HepG2 (cell line): ENCODE data around the gene CCDC88B. TPM values are rescaled to one million over a fixed set of nuclear protein-coding genes. Genes with fewer than 3 reads are reported as not detected.

ENCODE experiments used
- ATAC-seq: fragments of 200-7000 bp; cut with Tn5 transposase; 3 replicates; pipeline ENCODE4 v1.9.1; 2020; ENCODE audit warnings: mild to moderate bottlenecking, moderate library complexity
- Bru-seq: library from RNA; stranded (reverse); fragments of 400-500 nt; gene quantifications from one replicate; lab custom pipeline; 2021; lab: Mats Ljungman, UMichigan
- BruChase-seq, 2 experiments: library from RNA; stranded (reverse); fragments of 400-500 nt; gene quantifications; one replicate each; lab custom pipeline; 2021; lab: Mats Ljungman, UMichigan
- BruUV-seq: library from RNA; stranded (reverse); fragments of 400-500 nt; replicated peaks from 2 replicates; lab custom pipeline; 2021; lab: Mats Ljungman, UMichigan
- CTCF ChIA-PET: fragments of 300-600 bp; formaldehyde crosslinking; extraction: SDS; loops from one replicate; lab custom pipeline; 2021; ENCODE audit warnings: low total read pairs, inconsistent platforms, low intra/inter-chr PET ratio; lab: Yijun Ruan, JAX
- POLR2A ChIA-PET: fragments of 350-600 bp; sonication (Branson Sonifier 250); formaldehyde crosslinking; loops from one replicate; lab custom pipeline; 2020; ENCODE audit warnings: antibody characterized with exemption, inconsistent platforms; lab: Yijun Ruan, JAX
- DNase-seq: peaks from one replicate; pipeline ENCODE4 v3.0.0-alpha.2; 2015; ENCODE audit warnings: low spot score
- FAIRE-seq: peaks from 3 replicates; lab custom pipeline; 2011; peaks lifted over from hg19 to GRCh38; lab: Jason Lieb, UNC
- H2AFZ ChIP-seq: one replicate; pipeline ENCODE4 v1.6.1; 2011; ENCODE audit warnings: low read length, inconsistent platforms
- H3K27ac ChIP-seq: fragments of 300-600 bp; 3 replicates; pipeline ENCODE4 v1.8.0; 2011; ENCODE audit warnings: mixed run types, mild to moderate bottlenecking, mixed read lengths, low read length, inconsistent platforms; ENCODE audit not compliant: insufficient read depth; ENCODE audit errors: extremely low read length
- H3K27me3 ChIP-seq, 2 experiments: fragments of 200-600 bp in 1 of 2; 2 replicates in 1 of 2; 3 replicates in 1 of 2; pipeline versions ENCODE4 v1.6.0 to v1.8.0; 2011; ENCODE audit warnings: low read length in 2 of 2, mild to moderate bottlenecking in 2 of 2, moderate library complexity in 2 of 2, inconsistent platforms in 1 of 2; ENCODE audit not compliant: insufficient read depth in 2 of 2, control insufficient read depth in 1 of 2
- H3K36me3 ChIP-seq, 2 experiments: fragments of 200-600 bp in 1 of 2; replicated peaks in 1 of 2; 2 replicates in 1 of 2; 3 replicates in 1 of 2; pipeline versions ENCODE4 v1.5.1 to v1.8.0; 2011; ENCODE audit warnings: low read length in 2 of 2, inconsistent platforms in 1 of 2; ENCODE audit not compliant: insufficient read depth in 2 of 2, control insufficient read depth in 1 of 2
- H3K4me1 ChIP-seq: 2 replicates; pipeline ENCODE4 v1.5.1; 2012; ENCODE audit warnings: low read length, inconsistent platforms; ENCODE audit not compliant: insufficient read depth
- H3K4me2 ChIP-seq: 2 replicates; pipeline ENCODE4 v1.6.0; 2011; ENCODE audit warnings: low read depth, low read length, inconsistent platforms
- H3K4me3 ChIP-seq, 3 experiments: fragments of 200-600 bp in 1 of 3; sonication (generic), shearing (Covaris generic) in 1 of 3; replicated peaks in 1 of 3; 2 replicates each; pipeline ENCODE4 v1.5.1; 2011 to 2016; ENCODE audit warnings: low read length in 3 of 3, inconsistent platforms in 2 of 3, low read depth in 2 of 3, mild to moderate bottlenecking in 2 of 3, control low read depth in 1 of 3, mixed read lengths in 1 of 3; ENCODE audit not compliant: insufficient read depth in 1 of 3
- H3K79me2 ChIP-seq: one replicate; pipeline ENCODE4 v1.6.1; 2011; ENCODE audit warnings: low read length, inconsistent platforms; ENCODE audit not compliant: insufficient read depth
- H3K9ac ChIP-seq: 2 replicates; pipeline ENCODE4 v1.6.0; 2011; ENCODE audit warnings: mild to moderate bottlenecking, low read depth, low read length, inconsistent platforms; ENCODE audit not compliant: insufficient read depth
- H3K9me3 ChIP-seq: 2 replicates; pipeline ENCODE4 v1.5.1; 2012; ENCODE audit warnings: mild to moderate bottlenecking, low read length
- H4K20me1 ChIP-seq: 2 replicates; pipeline ENCODE4 v1.6.0; 2011; ENCODE audit warnings: inconsistent platforms, mild to moderate bottlenecking, low read length, moderate library complexity; ENCODE audit not compliant: insufficient read depth
- DR1 ChIP-seq: sonication (generic); formaldehyde crosslinking; IDR thresholded peaks from 2 replicates; pipeline ENCODE4 v1.8.0; 2021; ENCODE audit warnings: mild to moderate bottlenecking, missing genetic modification reagents, inconsistent platforms
- JDP2 ChIP-seq: sonication (generic); formaldehyde crosslinking; IDR thresholded peaks from 2 replicates; pipeline ENCODE4 v1.8.1; 2022; ENCODE audit warnings: missing genetic modification reagents, borderline replicate concordance
- KDM5B ChIP-seq: sonication (generic); formaldehyde crosslinking; IDR thresholded peaks from 2 replicates; pipeline ENCODE4 v1.4.0; 2020; ENCODE audit warnings: missing genetic modification reagents, mild to moderate bottlenecking, borderline replicate concordance
- MAF1 ChIP-seq: sonication (generic); formaldehyde crosslinking; IDR thresholded peaks from 2 replicates; pipeline ENCODE4 v1.5.0; 2020; ENCODE audit warnings: missing genetic modification reagents, borderline replicate concordance
- MYC ChIP-seq: sonication (generic); formaldehyde crosslinking; IDR thresholded peaks from 2 replicates; pipeline ENCODE4 v1.9.0; 2021; ENCODE audit warnings: missing genetic modification reagents, borderline replicate concordance
- NKX3-1 ChIP-seq: sonication (generic); formaldehyde crosslinking; IDR thresholded peaks from 2 replicates; pipeline ENCODE4 v1.5.0; 2020; ENCODE audit warnings: missing genetic modification reagents
- SAP130 ChIP-seq: IDR thresholded peaks from 2 replicates; pipeline ENCODE4 v1.6.1; 2016; ENCODE audit warnings: low read depth
- ZBTB2 ChIP-seq: sonication (generic); formaldehyde crosslinking; IDR thresholded peaks from 2 replicates; pipeline ENCODE4 v1.8.0; 2022; ENCODE audit warnings: low read depth, missing genetic modification reagents
- ZNF24 ChIP-seq: fragments of 450-650 bp; IDR thresholded peaks from 2 replicates; pipeline ENCODE4 v1.6.1; 2017; ENCODE audit warnings: antibody characterized with exemption, mild to moderate bottlenecking
- ZNF264 ChIP-seq: sonication (generic); formaldehyde crosslinking; IDR thresholded peaks from 2 replicates; pipeline ENCODE4 v1.4.0; 2020; ENCODE audit warnings: missing genetic modification reagents
- ZNF678 ChIP-seq: sonication (generic); formaldehyde crosslinking; IDR thresholded peaks from 2 replicates; pipeline ENCODE4 v1.4.0; 2020; ENCODE audit warnings: mild to moderate bottlenecking, missing genetic modification reagents
- WGBS: methylation state at CpG from one replicate; pipeline ENCODE4 v1.1.6; 2017; ENCODE audit warnings: low lambda C conversion rate; 5-methylcytosine and 5-hydroxymethylcytosine counted together
- in situ Hi-C: cut with HindIII; loops from 2 replicates; pipeline ENCODE4 v1.10.0; 2017; ENCODE audit warnings: low pct_unique_long_range_greater_than_20kb; ENCODE audit not compliant: extremely low pct_ligation_motif_present
- intact Hi-C: fragments of 100-400 bp; cut with micrococcal nuclease; formaldehyde crosslinking; loops from one replicate; pipeline ENCODE4 v1.10.0; 2022; ENCODE audit not compliant: unreplicated experiment
- long read RNA-seq, 2 experiments: library from RNA in 1 of 2; library from polyadenylated mRNA in 1 of 2; stranded (forward) in 1 of 2; unstranded in 1 of 2; transcript quantifications; one replicate each; pipeline ENCODE4 v2.0.0, GENCODE V29; 2019 to 2022
- polyA minus RNA-seq, 3 experiments: library from RNA; depleted of rRNA, polyadenylated mRNA; stranded (reverse); fragments of >200 nt; gene quantifications; 2 replicates each; pipeline ENCODE4 v1.2.3, GENCODE V29; 2011; ENCODE audit warnings: low replicate concordance in 1 of 3
- polyA plus RNA-seq, 8 experiments: library from polyadenylated mRNA; depleted of rRNA in 3 of 8; stranded (reverse) in 7 of 8; unstranded in 1 of 8; fragments of >200 nt; fragmentation: Illumina TruSeq in 4 of 8; extraction: Trizol in 4 of 8; gene quantifications; 2 replicates each; pipeline versions ENCODE4 v1.2.1 to v1.2.3, GENCODE V29; 2011 to 2016; ENCODE audit warnings: low read depth in 4 of 8, missing spikeins in 1 of 8, mixed read lengths in 1 of 8; ENCODE audit not compliant: insufficient read depth in 1 of 8
- total RNA-seq, 5 experiments: library from RNA; depleted of rRNA; stranded (reverse); fragments of >200 nt; fragmentation: Illumina TruSeq; extraction: Trizol; gene quantifications; 2 replicates each; pipeline ENCODE4 v1.2.3, GENCODE V29; 2016; ENCODE audit warnings: low read depth in 1 of 5

Gene CCDC88B
- total RNA-seq (2016; rRNA removed; fragmentation: Illumina TruSeq; extraction: Trizol) (4.8 and 5.2 TPM in 2 replicates), polyA plus RNA-seq (2011; rRNA removed) (3.6 and 5.2 TPM in 2 replicates), polyA minus RNA-seq (2011; rRNA and poly(A)+ RNA removed; ENCODE audit: low replicate concordance) (2.7 and 7.5 TPM in 2 replicates), Bru-seq, nascent RNA (percentile 20 among the genes with signal in this experiment), BruChase-seq, experiment 1, labeled RNA remaining after a 6-hour chase (percentile 28 among the genes with signal in this experiment), BruChase-seq, experiment 2, labeled RNA remaining after a 2-hour chase (percentile 23 among the genes with signal in this experiment)
- 0.79 and 2.6 TPM in 2 replicates for total RNA-seq (2016; cell fraction: cytosol; rRNA removed; fragmentation: Illumina TruSeq; extraction: Trizol; ENCODE audit: low read depth)
- total RNA-seq (2016; cell fraction: insoluble cytoplasmic fraction; rRNA removed; fragmentation: Illumina TruSeq; extraction: Trizol): 4.5 and 6.0 TPM in 2 replicates
- 2.3 and 3.5 TPM in 2 replicates for total RNA-seq (2016; cell fraction: membrane; rRNA removed; fragmentation: Illumina TruSeq; extraction: Trizol)
- 1.6 and 4.1 TPM in 2 replicates for total RNA-seq (2016; cell fraction: nucleus; rRNA removed; fragmentation: Illumina TruSeq; extraction: Trizol)
- polyA plus RNA-seq (2011; cell fraction: cytosol; rRNA removed): 3.3 and 7.3 TPM in 2 replicates
- 5.2 and 5.4 TPM in 2 replicates for polyA plus RNA-seq (2011; cell fraction: nucleus; rRNA removed)
- polyA plus RNA-seq (2012): 3.7 and 4.5 TPM in 2 replicates
- polyA plus RNA-seq (2016; cell fraction: cytosol; fragmentation: Illumina TruSeq; extraction: Trizol; ENCODE audit: low read depth): 2.2 and 3.7 TPM in 2 replicates
- 5.2 and 6.7 TPM in 2 replicates for polyA plus RNA-seq (2016; cell fraction: insoluble cytoplasmic fraction; fragmentation: Illumina TruSeq; extraction: Trizol; ENCODE audit: low read depth)
- polyA plus RNA-seq (2016; cell fraction: membrane; fragmentation: Illumina TruSeq; extraction: Trizol; ENCODE audit: low read depth): 1.4 and 2.3 TPM in 2 replicates
- polyA plus RNA-seq (2016; cell fraction: nucleus; fragmentation: Illumina TruSeq; extraction: Trizol; ENCODE audit: insufficient read depth, low read depth): 3.9 and 4.5 TPM in 2 replicates
- 1.1 and 1.8 TPM in 2 replicates for polyA minus RNA-seq (2011; cell fraction: cytosol; rRNA and poly(A)+ RNA removed)
- 1.5 and 3.2 TPM in 2 replicates for polyA minus RNA-seq (2011; cell fraction: nucleus; rRNA and poly(A)+ RNA removed)
- long read RNA-seq, experiment 1, transcript CCDC88B-205 (2 exons, 779 nt): major isoform, 10 of 13 reads
- long read RNA-seq, experiment 1, partial matches to known transcripts: 3 of 13 reads
- long read RNA-seq, experiment 1, other reads (novel, unspliced or antisense): 0 of 13 reads
- long read RNA-seq, experiment 2, transcript CCDC88B-205 (2 exons, 779 nt): major isoform, 10 of 11 reads
- long read RNA-seq, experiment 2, partial matches to known transcripts: 0 of 11 reads
- long read RNA-seq, experiment 2, other reads (novel, unspliced or antisense): 1 of 11 reads

GRCh38 chr11:64339754-64340408, at the start of gene CCDC88B:
TSS of gene CCDC88B (plus strand) at chr11:64340204. CDS start at chr11:64340267, 63 bp downstream.
- 54% methylated on average over 7 of the region's 16 CpGs for WGBS
- no peak within 1 kb of the TSS for H3K9ac ChIP-seq
- DNase-seq: no peak
- no peaks in the 10 kb centered on the region for H3K79me2 ChIP-seq
- FAIRE-seq: no peak
- H3K4me3 ChIP-seq: peak within 1 kb of the TSS; percentile 12 to 58 (median 27); a peak in 1 of 6 replicates
- no peaks in the 10 kb centered on the region for H4K20me1 ChIP-seq
- H3K27ac ChIP-seq: no peak within 1 kb of the TSS
- peaks cover 36% of the 10 kb centered on the region for H3K4me1 ChIP-seq
- no peak within 1 kb of the TSS for H2AFZ ChIP-seq
- no peaks in the 10 kb centered on the region for H3K9me3 ChIP-seq
- no TSS peak for BruUV-seq
- TF ChIP-seq ZNF264 (CRISPR knock-in tag) (no peak), NKX3-1 (no peak), JDP2 (CRISPR knock-in tag) (no peak), ZNF678 (no peak), MYC (CRISPR knock-in tag) (no peak), SAP130 (no peak), MAF1 (no peak), DR1 (CRISPR knock-in tag) (no peak), ZBTB2 (CRISPR knock-in tag) (no peak), ZNF24 (no peak), KDM5B (CRISPR knock-in tag) (no peak)
- intact Hi-C loops (no loop called here), in situ Hi-C loops (no loop called here)
- POLR2A ChIA-PET: no interaction called here
- H3K27me3 ChIP-seq: peaks cover 3 to 40% of the 10 kb centered on the region in 2 experiments; a peak in 3 of 5 replicates
- peak within 1 kb of the TSS; percentile 55 for H3K4me2 ChIP-seq
- CTCF ChIA-PET: interaction anchor here (0.8 kb wide), 1 partner anchor 16 kb away, joined by 3 read pairs; no protein-coding TSS in a partner anchor
- ATAC-seq: no peak
- H3K36me3 ChIP-seq: no peaks in the 10 kb centered on the region
